Stomach (tissue), 9 donors: ENCODE measurements around the gene P3H3. TPM values are rescaled to one million over a fixed set of nuclear protein-coding genes. Genes with fewer than 3 reads are reported as not detected.

Experiments used
- DNase-seq, 2 donors: peaks; one replicate each; pipeline versions ENCODE4 v3.0.0 to v3.0.0-alpha.2; 2013 to 2019
- H3K27ac ChIP-seq, 5 donors: fragments of 200-600 bp in 4 of 5; sonication (generic) in 4 of 5; one replicate each; pipeline ENCODE4 v1.5.1; 2013 to 2019; ENCODE audit warnings: mild to moderate bottlenecking in 1 of 5, moderate library complexity in 1 of 5
- H3K27me3 ChIP-seq, 3 donors: fragments of 200-600 bp; sonication (generic); one replicate each; pipeline ENCODE4 v1.5.1; 2017 to 2019; ENCODE audit warnings: mixed run types in 1 of 3
- H3K36me3 ChIP-seq, 4 donors: fragments of 200-600 bp; sonication (generic); 1 replicate in 3 of 4; 2 replicates in 1 of 4; pipeline ENCODE4 v1.5.1; 2016 to 2019
- H3K4me1 ChIP-seq, 4 donors: fragments of 200-600 bp; sonication (generic); one replicate each; pipeline ENCODE4 v1.5.1; 2016 to 2019
- H3K4me3 ChIP-seq, 4 donors: fragments of 200-600 bp; sonication (generic) in 3 of 4; one replicate each; pipeline ENCODE4 v1.5.1; 2016 to 2019; ENCODE audit warnings: mild to moderate bottlenecking in 1 of 4
- H3K9me3 ChIP-seq, 4 donors: fragments of 200-600 bp; sonication (generic); one replicate each; pipeline ENCODE4 v1.5.1; 2016 to 2019
- EP300 ChIP-seq: sonication (generic); formaldehyde crosslinking; IDR thresholded peaks from one replicate; pipeline ENCODE4 v1.6.1; 2017; ENCODE audit warnings: antibody characterized with exemption
- POLR2A ChIP-seq, 4 donors: fragments of 450-650 bp; IDR thresholded peaks; one replicate each; pipeline ENCODE4 v1.6.1; 2016; ENCODE audit warnings: antibody characterized with exemption in 4 of 4, control low read depth in 2 of 4, mild to moderate bottlenecking in 1 of 4, moderate library complexity in 1 of 4
- POLR2AphosphoS5 ChIP-seq, 3 donors: sonication (generic); formaldehyde crosslinking; IDR thresholded peaks; one replicate each; pipeline ENCODE4 v1.6.1; 2016; ENCODE audit warnings: antibody characterized with exemption in 3 of 3
- WGBS, 5 donors: extraction: QIAGEN DNeasy Blood & Tissue Kit in 3 of 5; methylation state at CpG; one replicate each; pipeline versions ENCODE4 v1.1.5 to v1.1.7; 2013 to 2018; 5-methylcytosine and 5-hydroxymethylcytosine counted together
- intact Hi-C: fragments of 100-400 bp; cut with DNase I; formaldehyde crosslinking; loops from one replicate; pipeline ENCODE4 v1.15.1; 2023; ENCODE audit warnings: low total_unique reads
- polyA plus RNA-seq, 3 donors: library from polyadenylated mRNA; stranded (reverse); fragments of 200-250 nt; gene quantifications; one replicate each; pipeline ENCODE4 v1.2.3, GENCODE V29; 2013
- total RNA-seq, 5 donors: library from RNA; depleted of rRNA; stranded (reverse); fragments of >200 nt; gene quantifications; one replicate each; pipeline versions ENCODE4 v1.1.0 to v1.2.3, GENCODE V29; 2014 to 2016
- TF ChIP-seq, protein P1 (sequence below), 7 experiments: fragments of 450-650 bp in 4 of 7; fragments of 200-600 bp in 3 of 7; sonication (generic) in 3 of 7; IDR thresholded peaks; one replicate each; pipeline ENCODE4 v1.5.1; 2016 to 2019; ENCODE audit warnings: antibody characterized with exemption in 7 of 7, control low read depth in 2 of 7, mild to moderate bottlenecking in 1 of 7
- donor health status: healthy with polysubstance abuse.
- donor health status: Bipolar disorder and iron deficiency.
- donor health status: healthy.

Gene P3H3
- total and polyA plus RNA-seq, 8 donors, result 7.0 to 41.1 (median 15.6) TPM

DNA sequence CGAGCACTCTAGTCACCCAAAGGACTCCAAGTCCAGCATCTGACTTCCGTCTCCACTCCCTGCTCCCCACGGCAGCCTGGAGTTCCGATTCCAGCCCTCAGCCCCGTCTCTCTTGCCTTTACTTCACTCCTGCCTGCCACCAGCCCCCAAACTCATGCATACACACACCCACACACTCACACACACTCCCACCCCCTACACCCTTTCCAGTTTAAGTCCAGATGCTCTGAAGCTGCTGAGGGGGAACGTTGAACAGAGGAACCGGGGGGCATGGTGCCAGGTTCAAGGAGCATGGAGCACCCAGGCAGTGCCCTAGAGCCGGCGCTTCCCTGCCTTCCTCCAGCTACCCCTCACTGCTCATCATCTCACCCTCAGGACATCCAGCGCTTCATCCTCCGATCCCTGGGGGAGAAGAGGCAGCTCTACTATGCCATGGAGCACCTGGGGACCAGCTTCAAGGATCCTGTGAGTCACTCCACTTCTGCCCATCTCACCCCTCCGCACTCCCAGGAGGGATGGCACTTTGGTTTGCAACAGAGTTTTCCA lies 3.3 kb downstream of the P3H3 start:
- TF ChIP-seq EP300 (no peak), POLR2AphosphoS5 (IDR thresholded peaks at IDR 0.05) (no peak)
- 88 to 93% (median 89%) methylated on average over 12 of the region's 12 CpGs for WGBS, 5 donors
- Histone ChIP-seq H3K4me1 (peaks cover 12 to 39% (median 29%) of the 10 kb centered on the region in 4 donors), H3K36me3 (peaks cover 0 to 44% (median 37%) of the 10 kb centered on the region in 4 donors), H3K4me3 (no peak overlapping the region), H3K9me3 (no peaks in the 10 kb centered on the region), H3K27me3 (peaks cover 0 to 34% (median 0%) of the 10 kb centered on the region in 3 donors), H3K27ac (no peak overlapping the region)
- intact Hi-C loops, result no loop called here
- DNase-seq, result no peak

DNA sequence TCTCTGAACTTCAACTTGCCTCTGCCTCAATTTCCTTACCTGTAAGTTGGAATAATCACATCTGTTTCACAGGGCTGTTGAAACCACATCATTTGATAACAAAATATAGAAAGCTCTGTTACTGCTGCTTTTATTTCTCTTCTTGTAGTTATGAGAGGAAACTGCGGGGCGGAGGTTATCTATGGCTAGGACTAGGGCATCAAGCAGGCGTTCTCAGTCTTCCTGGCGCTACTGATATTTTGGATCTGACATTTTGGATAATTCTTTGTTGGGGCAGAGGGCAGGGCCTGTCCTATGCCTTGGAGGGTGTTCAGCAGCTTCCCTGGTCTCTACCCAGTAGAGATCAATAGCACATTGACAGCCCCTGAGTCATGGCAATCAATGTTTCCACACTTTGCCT lies 3.9 kb downstream of the P3H3 start:
- peaks cover 0 to 29% (median 0%) of the 10 kb centered on the region in 3 donors for H3K27me3 ChIP-seq
- peaks cover 11 to 33% (median 25%) of the 10 kb centered on the region in 4 donors for H3K4me1 ChIP-seq
- WGBS, 5 donors, result 75 to 90% (median 85%) methylated on average over 4 of the region's 4 CpGs
- H3K9me3 ChIP-seq, result no peaks in the 10 kb centered on the region
- no peak overlapping the region for H3K4me3 ChIP-seq
- no peak overlapping the region for H3K27ac ChIP-seq
- intact Hi-C loops, result no loop called here
- no peak for DNase-seq
- TF ChIP-seq, protein P1, sequence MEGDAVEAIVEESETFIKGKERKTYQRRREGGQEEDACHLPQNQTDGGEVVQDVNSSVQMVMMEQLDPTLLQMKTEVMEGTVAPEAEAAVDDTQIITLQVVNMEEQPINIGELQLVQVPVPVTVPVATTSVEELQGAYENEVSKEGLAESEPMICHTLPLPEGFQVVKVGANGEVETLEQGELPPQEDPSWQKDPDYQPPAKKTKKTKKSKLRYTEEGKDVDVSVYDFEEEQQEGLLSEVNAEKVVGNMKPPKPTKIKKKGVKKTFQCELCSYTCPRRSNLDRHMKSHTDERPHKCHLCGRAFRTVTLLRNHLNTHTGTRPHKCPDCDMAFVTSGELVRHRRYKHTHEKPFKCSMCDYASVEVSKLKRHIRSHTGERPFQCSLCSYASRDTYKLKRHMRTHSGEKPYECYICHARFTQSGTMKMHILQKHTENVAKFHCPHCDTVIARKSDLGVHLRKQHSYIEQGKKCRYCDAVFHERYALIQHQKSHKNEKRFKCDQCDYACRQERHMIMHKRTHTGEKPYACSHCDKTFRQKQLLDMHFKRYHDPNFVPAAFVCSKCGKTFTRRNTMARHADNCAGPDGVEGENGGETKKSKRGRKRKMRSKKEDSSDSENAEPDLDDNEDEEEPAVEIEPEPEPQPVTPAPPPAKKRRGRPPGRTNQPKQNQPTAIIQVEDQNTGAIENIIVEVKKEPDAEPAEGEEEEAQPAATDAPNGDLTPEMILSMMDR (IDR thresholded peaks at IDR 0.05), result no peak
- no peak for TF ChIP-seq POLR2A (IDR thresholded peaks at IDR 0.05)
- TF ChIP-seq POLR2AphosphoS5 (IDR thresholded peaks at IDR 0.05), result no peak
- TF ChIP-seq EP300, result no peak
- H3K36me3 ChIP-seq, result peaks cover 0 to 50% (median 43%) of the 10 kb centered on the region in 4 donors

DNA sequence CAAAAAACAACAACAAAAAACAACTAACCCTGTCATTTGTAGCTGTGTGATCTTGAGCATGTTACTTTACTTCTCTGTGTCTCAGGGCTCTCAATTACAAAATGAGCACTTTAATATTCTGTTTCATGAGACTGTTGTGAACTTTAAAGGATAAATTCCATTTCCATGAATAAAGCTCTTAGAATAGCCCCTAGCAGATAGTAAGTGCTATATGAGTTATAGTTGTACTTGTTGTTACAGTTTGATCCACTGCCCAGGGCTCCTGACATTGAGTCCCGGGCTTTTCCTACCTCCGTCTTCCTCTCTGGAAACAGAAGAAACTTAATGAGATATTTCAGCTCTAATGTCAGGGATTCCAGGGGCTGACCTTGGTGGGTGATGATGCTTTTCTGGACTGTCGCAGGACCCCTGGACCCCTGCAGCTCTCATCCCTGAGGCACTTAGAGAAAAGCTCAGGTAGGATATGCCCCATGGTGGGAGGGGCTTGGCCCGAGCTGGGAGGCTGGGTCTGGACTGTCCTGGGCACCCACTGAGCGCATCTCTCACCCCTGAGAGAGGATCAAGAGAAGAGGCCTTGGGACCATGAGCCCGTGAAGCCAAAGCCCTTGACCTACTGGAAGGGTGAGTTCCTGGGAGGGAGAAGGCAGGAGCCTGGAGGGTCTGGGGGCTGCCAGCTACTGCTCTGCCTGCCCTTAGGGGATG lies 5.1 kb downstream of the P3H3 start:
- Histone ChIP-seq H3K4me3 (no peak overlapping the region), H3K27ac (peak overlapping the region in 1 of 5 donors; percentile 9), H3K36me3 (peaks cover 0 to 62% (median 55%) of the 10 kb centered on the region in 4 donors), H3K9me3 (no peaks in the 10 kb centered on the region), H3K27me3 (peaks cover 0 to 17% (median 0%) of the 10 kb centered on the region in 3 donors), H3K4me1 (peaks cover 7 to 21% (median 14%) of the 10 kb centered on the region in 4 donors)
- intact Hi-C loops, result no loop called here
- no peak for DNase-seq
- TF ChIP-seq, protein P1 (IDR thresholded peaks at IDR 0.05), result no peak
- TF ChIP-seq EP300 (no peak), POLR2AphosphoS5 (IDR thresholded peaks at IDR 0.05) (no peak), POLR2A (IDR thresholded peaks at IDR 0.05) (no peak)
- 85 to 88% (median 85%) methylated on average over 6 of the region's 6 CpGs for WGBS, 5 donors

DNA sequence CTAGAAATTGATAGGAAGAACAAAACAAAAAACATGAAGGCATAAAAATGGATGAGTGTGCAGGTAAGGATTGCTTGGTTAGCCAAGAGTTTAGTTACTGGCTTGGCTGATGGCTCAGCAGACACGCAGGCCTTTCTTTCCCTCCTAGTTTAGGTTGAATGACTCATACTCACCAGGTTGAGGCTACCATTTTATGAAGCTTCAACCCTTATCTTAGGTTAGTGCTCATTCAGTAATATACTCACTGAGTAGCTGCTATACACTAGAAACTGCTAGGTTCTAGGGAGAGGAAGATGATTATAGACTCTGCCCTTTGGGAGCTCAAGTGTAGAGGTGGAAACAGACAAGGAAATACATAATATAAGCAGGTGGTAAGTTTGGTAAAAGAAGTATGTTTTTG lies 6.0 kb downstream of the P3H3 start:
- TF ChIP-seq POLR2A (IDR thresholded peaks at IDR 0.05) (no peak), POLR2AphosphoS5 (IDR thresholded peaks at IDR 0.05) (no peak)
- TF ChIP-seq, protein P1 (IDR thresholded peaks at IDR 0.05), result no peak
- Histone ChIP-seq H3K4me1 (peaks cover 6 to 14% (median 9%) of the 10 kb centered on the region in 4 donors), H3K9me3 (no peaks in the 10 kb centered on the region), H3K36me3 (peaks cover 0 to 71% (median 64%) of the 10 kb centered on the region in 4 donors), H3K27me3 (peaks cover 0 to 8% (median 0%) of the 10 kb centered on the region in 3 donors), H3K27ac (no peak overlapping the region), H3K4me3 (no peak overlapping the region)
- 58 to 92% (median 67%) methylated on average over 1 of the region's 1 CpG for WGBS, 5 donors
- DNase-seq, result no peak
- intact Hi-C loops, result no loop called here
